CD4-positive, alpha-beta T cell treated with Interleukin-17A for 1 hour (primary cell): ENCODE data around the gene LAMA3.
"Not testable (repeated sequence)": the region's sequence is repeated elsewhere in the genome, so short reads cannot be mapped to it uniquely, and the experiment has no call there.

Experiments used
- DNase-seq: peaks from one replicate; pipeline ENCODE4 v3.0.0-alpha.2; 2020

Gene LAMA3

GRCh38 chr18:23733265-23733664, 44.0 kb downstream of the LAMA3 start:
- DNase-seq = not testable (repeated sequence)

- no peak for DNase-seq
Measured at GRCh38 chr18:23733895-23734294, 44.6 kb downstream of the LAMA3 start.

DNA sequence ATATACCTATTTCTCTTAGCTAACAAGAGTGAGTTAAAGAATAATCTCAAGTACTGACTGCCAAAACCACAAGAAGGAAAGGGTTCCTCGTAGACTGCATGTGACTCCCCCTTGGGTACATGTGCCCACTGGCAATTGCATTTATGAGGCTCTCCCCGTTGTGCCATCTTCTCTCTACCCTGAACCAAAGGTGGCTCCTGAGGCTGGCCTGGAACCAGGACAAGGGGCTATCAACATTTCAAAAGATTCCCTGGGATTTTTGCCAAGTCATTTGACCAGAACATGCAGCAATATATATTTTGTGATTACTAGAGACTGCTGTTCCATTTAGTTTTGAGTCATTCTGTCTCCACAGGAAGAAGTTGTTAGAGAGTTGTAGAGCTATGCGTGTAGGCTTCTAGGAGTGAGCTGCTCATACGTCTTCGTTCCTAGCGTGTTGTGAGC, 45.8 kb downstream of the LAMA3 start:
- no peak for DNase-seq

DNA sequence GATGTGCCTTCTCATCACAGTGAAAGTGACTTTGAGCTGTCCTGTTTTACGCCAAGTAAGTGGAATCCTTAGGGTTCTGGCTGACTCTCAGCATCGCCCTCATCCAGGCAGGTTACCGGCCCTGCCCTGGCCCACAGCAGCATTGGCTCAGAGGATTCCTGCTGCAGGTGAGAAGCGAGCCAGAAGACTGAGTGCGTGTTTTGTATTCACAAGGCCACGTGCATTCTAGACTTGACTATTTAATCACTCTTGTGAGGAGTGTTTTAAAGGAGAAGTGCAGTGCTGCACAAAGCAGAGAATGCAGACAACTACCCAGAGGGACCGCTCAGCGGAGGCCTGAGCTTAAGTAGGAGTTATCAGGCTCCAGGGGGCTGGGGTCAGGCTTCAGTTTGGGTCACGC, 48.3 kb downstream of the LAMA3 start:
- no peak for DNase-seq

GRCh38 chr18:23738151-23738550, 48.9 kb downstream of the LAMA3 start:
- DNase-seq = no peak

GRCh38 chr18:23738575-23738974, 49.3 kb downstream of the LAMA3 start:
- DNase-seq = no peak

- no peak for DNase-seq
Measured at GRCh38 chr18:23740105-23740830, 51.0 kb downstream of the LAMA3 start.

- DNase-seq = not testable (repeated sequence)
Measured at GRCh38 chr18:23741967-23742366, 52.7 kb downstream of the LAMA3 start.

- no peak for DNase-seq
Measured at GRCh38 chr18:23743733-23744333, 54.6 kb downstream of the LAMA3 start.

DNA sequence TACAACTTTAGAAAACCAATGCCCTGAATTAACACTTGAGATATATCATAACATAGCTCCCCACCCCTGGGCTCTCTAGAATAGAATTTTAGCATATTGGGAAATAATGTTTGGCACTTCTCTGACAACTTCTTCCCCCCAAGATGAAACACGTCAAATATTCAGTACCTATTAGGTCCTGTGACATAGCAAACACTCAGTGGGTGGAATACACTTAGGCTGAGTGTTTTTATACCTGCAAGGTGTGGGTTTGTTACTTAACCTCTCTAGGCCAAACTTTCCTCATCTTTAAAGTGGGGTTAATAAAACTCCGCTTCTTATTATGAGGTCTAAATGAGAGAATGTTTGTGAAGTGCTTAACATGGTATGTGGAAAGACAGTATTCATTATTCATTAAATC, 56.1 kb downstream of the LAMA3 start:
- no peak for DNase-seq

GRCh38 chr18:23746851-23747250, 57.6 kb downstream of the LAMA3 start:
- DNase-seq = no peak

DNA sequence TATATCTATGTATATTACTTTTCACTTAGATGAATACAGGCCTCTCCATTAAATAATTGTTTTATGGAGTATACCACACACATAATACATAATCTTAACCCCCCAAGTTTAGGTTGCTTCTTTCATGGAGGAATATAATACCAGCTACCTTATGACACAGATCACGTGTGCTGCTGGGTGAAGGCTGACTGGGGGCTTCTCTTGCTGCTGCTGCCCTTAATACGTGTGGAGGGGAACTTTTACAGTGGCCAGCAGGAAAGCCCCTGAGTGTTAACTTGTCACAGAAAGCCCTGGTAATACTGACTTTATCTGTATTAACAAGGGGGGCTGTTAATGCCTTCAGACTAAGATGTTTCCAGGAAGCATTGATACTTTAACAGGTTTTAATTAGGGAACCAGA, 63.1 kb downstream of the LAMA3 start:
- DNase-seq = no peak

DNA sequence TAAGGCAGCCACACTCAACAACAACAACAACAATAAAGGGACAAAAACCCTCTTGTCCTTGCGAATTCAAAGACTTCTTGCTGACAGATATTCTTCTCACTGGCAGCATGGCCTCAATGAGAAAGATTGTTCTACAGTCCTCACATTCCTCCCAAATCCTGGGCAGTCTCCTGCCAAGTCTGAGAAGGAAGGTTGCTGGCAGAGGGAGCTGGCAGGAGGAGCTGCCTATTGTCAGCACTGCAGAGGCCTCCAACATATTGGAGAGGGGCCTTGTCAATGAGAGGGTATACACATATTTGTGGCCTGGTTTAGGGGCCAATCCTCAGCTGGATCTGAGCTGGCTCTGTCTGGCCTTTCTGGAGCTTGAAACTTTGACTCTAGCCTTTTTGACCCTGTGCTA, 63.5 kb downstream of the LAMA3 start:
- DNase-seq = no peak

- no peak for DNase-seq
Measured at GRCh38 chr18:23756590-23757436, 67.6 kb downstream of the LAMA3 start.

DNA sequence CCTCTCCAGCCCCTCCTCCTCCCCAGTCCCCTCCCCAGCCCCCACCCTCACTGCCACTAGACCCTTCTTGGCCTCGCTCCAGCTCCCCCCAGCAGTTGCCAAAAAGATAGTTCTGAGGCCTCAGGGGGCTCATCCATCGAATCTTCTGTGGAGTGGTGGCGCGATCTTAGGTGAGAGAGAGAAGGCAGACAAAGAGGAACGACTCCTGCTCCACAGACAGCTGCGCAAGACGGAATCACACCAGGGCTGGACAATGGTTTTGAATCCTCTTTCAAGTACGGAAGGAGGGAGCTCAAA, 68.1 kb downstream of the LAMA3 start:
- DNase-seq = no peak

DNA sequence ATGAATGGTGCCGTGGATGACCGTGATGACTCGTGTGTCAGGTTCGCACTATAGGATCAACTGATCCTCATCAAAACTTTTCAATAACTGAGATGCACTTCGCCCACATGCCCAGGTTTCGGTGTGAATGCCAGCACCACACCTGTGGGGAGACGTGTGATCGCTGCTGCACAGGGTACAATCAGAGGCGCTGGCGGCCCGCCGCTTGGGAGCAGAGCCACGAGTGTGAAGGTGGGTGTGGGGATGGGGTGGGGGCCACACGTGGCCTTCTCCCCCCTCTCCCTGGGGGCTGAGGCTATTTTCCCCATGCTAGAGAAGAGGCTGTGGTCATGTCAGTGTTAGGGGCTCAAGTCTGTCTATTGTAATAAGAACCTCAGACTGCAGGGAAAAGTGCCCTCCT, 69.0 kb downstream of the LAMA3 start:
- no peak for DNase-seq

DNA sequence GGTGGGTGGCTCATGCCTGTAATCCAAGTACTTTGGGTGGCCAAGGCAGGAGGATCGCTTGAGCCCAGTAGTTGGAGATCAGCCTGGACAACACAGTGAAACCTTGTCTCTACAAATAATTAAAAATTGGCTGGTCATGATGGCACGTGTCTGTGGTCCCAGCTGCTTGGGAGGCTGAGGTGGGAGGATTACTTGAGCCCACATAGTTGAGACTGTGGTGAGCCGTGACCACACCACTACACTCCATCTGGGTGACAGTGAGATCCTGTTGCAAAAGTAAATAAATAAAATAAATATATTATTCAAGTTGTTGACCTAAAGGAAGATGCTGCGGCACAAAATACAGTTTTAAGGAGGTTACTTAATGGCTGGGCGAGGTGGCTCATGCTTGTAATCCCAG, 72.7 kb downstream of the LAMA3 start:
- DNase-seq = no peak

GRCh38 chr18:23763343-23763742, 74.1 kb downstream of the LAMA3 start:
- no peak for DNase-seq

- no peak for DNase-seq
Measured at GRCh38 chr18:23765931-23766330, 76.7 kb downstream of the LAMA3 start.

GRCh38 chr18:23772327-23773024, 83.2 kb downstream of the LAMA3 start:
- no peak for DNase-seq

DNA sequence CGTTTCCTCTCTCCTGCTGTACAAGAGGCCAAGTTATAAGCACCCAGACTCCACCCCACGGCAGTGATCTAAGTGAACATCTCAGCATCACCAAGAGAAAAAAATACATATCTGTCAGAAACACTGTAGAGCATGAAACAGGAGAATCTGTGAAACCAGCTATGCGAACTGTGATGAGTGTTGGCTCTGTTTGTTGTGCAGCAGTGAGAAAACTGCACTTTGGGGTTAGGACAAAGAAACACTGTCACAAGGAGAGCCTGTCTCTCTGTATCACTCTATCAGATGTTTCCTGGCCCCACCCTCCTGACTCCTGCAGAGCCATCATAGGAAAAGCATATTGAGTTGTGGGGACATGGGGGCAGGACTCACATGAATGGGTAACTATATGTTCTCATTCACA, 87.1 kb downstream of the LAMA3 start:
- DNase-seq = no peak

DNA sequence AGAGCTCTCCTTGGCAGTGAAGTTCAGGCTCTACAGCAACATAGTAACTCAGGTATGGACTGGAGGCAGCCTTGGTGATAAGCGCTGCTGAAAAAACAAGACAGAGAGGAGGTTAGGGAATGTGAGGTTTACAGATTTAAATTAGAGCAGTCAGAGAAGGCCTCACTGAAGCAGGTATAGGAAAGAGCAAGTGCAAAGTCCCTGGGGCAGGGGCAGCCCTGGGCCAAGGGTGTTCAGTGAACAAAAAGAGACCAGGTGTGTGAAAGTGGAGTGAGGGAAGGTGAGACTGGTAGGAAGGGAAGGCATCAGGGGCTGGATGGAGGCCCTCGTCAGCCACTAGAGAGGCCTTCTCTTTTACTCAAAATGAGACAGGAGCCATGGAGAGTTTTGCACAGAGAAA, 89.6 kb downstream of the LAMA3 start:
- DNase-seq = no peak

DNA sequence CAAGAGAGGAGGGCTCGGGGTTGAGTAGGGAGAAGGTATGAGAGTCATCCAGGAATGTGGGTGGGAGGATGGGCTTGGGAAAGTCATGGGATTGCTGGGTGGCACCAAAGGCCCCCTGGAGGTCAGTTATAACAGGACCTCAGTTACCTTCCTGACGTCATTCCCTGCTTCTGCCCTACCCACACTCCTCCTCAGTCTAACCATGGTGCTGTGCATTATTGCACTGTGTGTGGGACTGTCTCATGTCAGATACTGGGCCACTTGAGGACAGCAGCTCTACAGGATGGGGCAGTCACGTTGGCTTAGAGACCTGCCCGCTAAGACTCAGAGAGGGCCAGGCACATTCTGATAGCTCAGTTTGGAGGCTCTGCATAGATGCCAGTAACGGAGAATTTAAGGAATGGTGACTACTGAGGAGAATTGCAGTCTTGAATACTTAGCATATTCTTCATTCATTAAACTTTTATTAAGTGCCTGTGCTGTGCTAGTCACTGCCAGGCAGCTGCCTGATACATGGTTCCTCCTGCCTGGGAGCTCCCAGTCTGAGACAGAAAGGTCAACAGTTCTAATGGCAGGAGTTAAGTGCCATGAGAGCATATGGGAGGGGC, 90.5 kb downstream of the LAMA3 start:
- no peak for DNase-seq
